SK-MEL-5 (cell line): ENCODE results near the gene HDLBP. TPM values are rescaled to one million over a fixed set of nuclear protein-coding genes. Genes with fewer than 3 reads are reported as not detected.
"Not testable (repeated sequence)": the region's sequence is repeated elsewhere in the genome, so short reads cannot be mapped to it uniquely, and the experiment has no call there.

Experiments
- DNase-seq: peaks from one replicate; pipeline ENCODE4 v3.0.0-alpha.2; 2016; ENCODE audit warnings: low read depth, low spot score
- in situ Hi-C: cut with HindIII; loops from 2 replicates; pipeline ENCODE4 v1.10.0; 2016; ENCODE audit warnings: low sequenced_read_pairs, high pct_unique_total_duplicates, low pct_unique_long_range_greater_than_20kb
- total RNA-seq: library from RNA; depleted of rRNA; stranded (reverse); fragments of >200 nt; shearing (Covaris generic); gene quantifications from 2 replicates; pipeline ENCODE4 v1.2.3, GENCODE V29; 2014

The HDLBP gene
- total RNA-seq, 1 experiment from 2014 or later: 592 TPM

GRCh38 chr2:241340631-241341163 is 25.2 kb upstream of the HDLBP start:
- in situ Hi-C loops: no loop called here
- DNase-seq: no peak

GRCh38 chr2:241339839-241340630 is 24.6 kb upstream of the HDLBP start:
- DNase-seq: no peak
- in situ Hi-C loops: no loop called here

GRCh38 chr2:241334813-241335212 is 19.3 kb upstream of the HDLBP start:
- DNase-seq: no peak
- in situ Hi-C loops: no loop called here

- in situ Hi-C loops: no loop called here
Observed at GRCh38 chr2:241330616-241330981, 15.1 kb upstream of the HDLBP start.

GRCh38 chr2:241329669-241330615 is 14.5 kb upstream of the HDLBP start:
- no peak for DNase-seq
- in situ Hi-C loops: no loop called here

More at GRCh38 chr2:241330616-241330981, 15.1 kb upstream of the HDLBP start:
- DNase-seq: no peak

- in situ Hi-C loops: no loop called here
- no peak for DNase-seq
Observed at GRCh38 chr2:241325257-241325656, 9.8 kb upstream of the HDLBP start.

- in situ Hi-C loops: no loop called here
Observed at GRCh38 chr2:241324775-241325174, 9.3 kb upstream of the HDLBP start.

GRCh38 chr2:241323778-241324177 is 8.3 kb upstream of the HDLBP start:
- no peak for DNase-seq
- in situ Hi-C loops: no loop called here

More at GRCh38 chr2:241324775-241325174, 9.3 kb upstream of the HDLBP start:
- DNase-seq: no peak

- no peak for DNase-seq
- in situ Hi-C loops: no loop called here
Observed at GRCh38 chr2:241321886-241322285, 6.4 kb upstream of the HDLBP start.

- in situ Hi-C loops: no loop called here
Observed at GRCh38 chr2:241321033-241321432, 5.6 kb upstream of the HDLBP start.

GRCh38 chr2:241320394-241320793 is 4.9 kb upstream of the HDLBP start:
- in situ Hi-C loops: no loop called here
- no peak for DNase-seq

More at GRCh38 chr2:241321033-241321432, 5.6 kb upstream of the HDLBP start:
- no peak for DNase-seq

- DNase-seq, in situ Hi-C loops: not testable (repeated sequence)
Observed at GRCh38 chr2:241318830-241319229, 3.4 kb upstream of the HDLBP start.

- DNase-seq: no peak
- in situ Hi-C loops: no loop called here
Observed at GRCh38 chr2:241317391-241317790, 1.9 kb upstream of the HDLBP start.

GRCh38 chr2:241316825-241317224 is 1.4 kb upstream of the HDLBP start:
- DNase-seq: no peak
- in situ Hi-C loops: no loop called here

GRCh38 chr2:241315879-241316631 is 583 bp upstream of the HDLBP start, which contains the start of gene SEPTIN2:
TSS of gene SEPTIN2 (plus strand) at chr2:241315925. CDS start at chr2:241324233, 8,308 bp downstream.
- in situ Hi-C loops: no loop called here
- DNase-seq: peak; percentile 62

- in situ Hi-C loops: no loop called here
- DNase-seq: peak; percentile 50
Observed at GRCh38 chr2:241314226-241315092, 1.0 kb downstream of the HDLBP start.
